A549 (cell line): ENCODE measurements around the gene SBF2. TPM values are rescaled to one million over a fixed set of nuclear protein-coding genes. Genes with fewer than 3 reads are reported as not detected.

Experiments used
- ATAC-seq, 2 experiments: fragments of 200-7000 bp in 1 of 2; fragments of >200 bp in 1 of 2; cut with Nextera tagmentation in 1 of 2; cut with Tn5 transposase in 1 of 2; 3 replicates each; pipeline versions ENCODE4 v1.8.0 to v1.9.1; 2018 to 2020; ENCODE audit warnings: mild to moderate bottlenecking in 1 of 2, moderate library complexity in 1 of 2
- CTCF ChIA-PET: fragments of 300-600 bp; sonication (Branson Sonifier 250); formaldehyde crosslinking; extraction: SDS; loops from one replicate; lab custom pipeline; 2021; ENCODE audit warnings: antibody characterized with exemption, inconsistent platforms; lab: Yijun Ruan, JAX
- POLR2A ChIA-PET: fragments of 350-600 bp; formaldehyde crosslinking; extraction: SDS; loops from one replicate; lab custom pipeline; 2021; ENCODE audit warnings: antibody characterized with exemption, inconsistent platforms; lab: Yijun Ruan, JAX
- DNase-seq, 2 experiments: peaks; one replicate each; pipeline versions ENCODE4 v3.0.0 to v3.0.0-alpha.2; 2011 to 2016; ENCODE audit warnings: low read depth in 1 of 2, low spot score in 1 of 2
- FAIRE-seq: peaks from 2 replicates; lab custom pipeline; 2011; peaks lifted over from hg19 to GRCh38; lab: Jason Lieb, UNC
- H3K27ac ChIP-seq, 2 experiments: fragments of >200 bp; sonication (Bioruptor Twin); formaldehyde crosslinking; 3 replicates each; pipeline ENCODE4 v1.5.1; 2016 to 2017
- H3K4me1 ChIP-seq: fragments of >200 bp; sonication (Bioruptor Twin); formaldehyde crosslinking; 3 replicates; pipeline ENCODE4 v1.6.1; 2016
- H3K4me2 ChIP-seq: fragments of >200 bp; sonication (Bioruptor Twin); formaldehyde crosslinking; 3 replicates; pipeline ENCODE4 v1.6.1; 2016
- H3K4me3 ChIP-seq: fragments of >200 bp; sonication (Bioruptor Twin); formaldehyde crosslinking; 3 replicates; pipeline ENCODE4 v1.5.1; 2016
- H3K9me3 ChIP-seq: fragments of >200 bp; sonication (Bioruptor Twin); formaldehyde crosslinking; 3 replicates; pipeline ENCODE4 v1.6.1; 2016
- BHLHE40 ChIP-seq: IDR thresholded peaks from 2 replicates; pipeline ENCODE4 v1.6.1; 2012; ENCODE audit warnings: low read depth, low read length, inconsistent platforms
- CBX8 ChIP-seq: fragments of 200-600 bp; sonication (generic); IDR thresholded peaks from 2 replicates; pipeline ENCODE4 v1.6.1; 2016
- CEBPB ChIP-seq, 2 experiments: fragments of >200 bp in 1 of 2; sonication (Bioruptor Twin) in 1 of 2; formaldehyde crosslinking in 1 of 2; IDR thresholded peaks; 2 replicates each; pipeline ENCODE4 v1.6.1; 2012 to 2016
- CHD2 ChIP-seq: fragments of 150-350 bp; IDR thresholded peaks from 2 replicates; pipeline ENCODE4 v1.6.1; 2014; ENCODE audit warnings: low read length; ENCODE audit not compliant: partially characterized antibody
- EP300 ChIP-seq, 2 experiments: fragments of >200 bp; sonication (Bioruptor Twin); formaldehyde crosslinking; IDR thresholded peaks; 2 replicates in 1 of 2; 3 replicates in 1 of 2; pipeline ENCODE4 v1.6.1; 2016 to 2017
- ESRRA ChIP-seq: fragments of 150-350 bp; IDR thresholded peaks from 2 replicates; pipeline ENCODE4 v1.6.1; 2014; ENCODE audit warnings: mild to moderate bottlenecking, low read length, borderline replicate concordance
- FOSL2 ChIP-seq, 2 experiments: fragments of 450-650 bp in 1 of 2; fragments of >200 bp in 1 of 2; sonication (Bioruptor Twin) in 1 of 2; formaldehyde crosslinking; IDR thresholded peaks; 2 replicates each; pipeline versions ENCODE4 v1.5.0 to v1.6.1; 2016 to 2020; ENCODE audit warnings: mild to moderate bottlenecking in 1 of 2, moderate library complexity in 1 of 2
- FOXS1 ChIP-seq: fragments of 250-450 bp; sonication (Bioruptor Pico); IDR thresholded peaks from 2 replicates; pipeline ENCODE4 v1.5.0; 2020; ENCODE audit warnings: mild to moderate bottlenecking, moderate library complexity
- HDAC2 ChIP-seq: fragments of 200-600 bp; sonication (generic); IDR thresholded peaks from 2 replicates; pipeline ENCODE4 v1.6.1; 2016
- HEYL ChIP-seq: fragments of 250-450 bp; sonication (Bioruptor Pico); IDR thresholded peaks from 2 replicates; pipeline ENCODE4 v1.8.0; 2021; ENCODE audit warnings: mild to moderate bottlenecking, moderate library complexity
- HOXA7 ChIP-seq: fragments of 250-450 bp; sonication (Bioruptor Pico); IDR thresholded peaks from 2 replicates; pipeline ENCODE4 v1.5.0; 2020; ENCODE audit warnings: mild to moderate bottlenecking, moderate library complexity
- HOXB13 ChIP-seq: fragments of 250-450 bp; sonication (Bioruptor Pico); IDR thresholded peaks from 2 replicates; pipeline ENCODE4 v1.5.0; 2020; ENCODE audit warnings: low read depth, mild to moderate bottlenecking, moderate library complexity
- HOXB5 ChIP-seq: fragments of 250-450 bp; sonication (Bioruptor Pico); IDR thresholded peaks from 2 replicates; pipeline ENCODE4 v1.5.0; 2020; ENCODE audit warnings: mild to moderate bottlenecking, moderate library complexity
- JUN ChIP-seq, 2 experiments: fragments of >200 bp; sonication (Bioruptor Twin); formaldehyde crosslinking; IDR thresholded peaks; 2 replicates in 1 of 2; 3 replicates in 1 of 2; pipeline ENCODE4 v1.6.1; 2016 to 2017
- KDM1A ChIP-seq: fragments of 200-600 bp; sonication (generic); IDR thresholded peaks from 2 replicates; pipeline ENCODE4 v1.6.1; 2016; ENCODE audit warnings: low read depth, mild to moderate bottlenecking
- KDM5A ChIP-seq: fragments of 200-600 bp; sonication (generic); IDR thresholded peaks from 2 replicates; pipeline ENCODE4 v1.6.1; 2016; ENCODE audit warnings: antibody characterized with exemption, mild to moderate bottlenecking
- MAFK ChIP-seq: fragments of 450-650 bp; IDR thresholded peaks from 2 replicates; pipeline ENCODE4 v1.6.1; 2014; ENCODE audit not compliant: partially characterized antibody
- NFE2L2 ChIP-seq: fragments of 150-350 bp; conservative IDR thresholded peaks from 2 replicates; pipeline ENCODE4 v1.6.1; 2014; ENCODE audit warnings: low read length
- PBX3 ChIP-seq: IDR thresholded peaks from 2 replicates; pipeline ENCODE4 v1.6.1; 2012
- RCOR1 ChIP-seq: fragments of 150-350 bp; IDR thresholded peaks from 2 replicates; pipeline ENCODE4 v1.6.1; 2014; ENCODE audit warnings: antibody characterized with exemption, low read length, low read depth
- RFX5 ChIP-seq: fragments of 450-650 bp; IDR thresholded peaks from 2 replicates; pipeline ENCODE4 v1.7.1; 2014; ENCODE audit warnings: antibody characterized with exemption, mild to moderate bottlenecking, moderate library complexity
- TFCP2L1 ChIP-seq: fragments of 250-450 bp; sonication (Bioruptor Pico); IDR thresholded peaks from 2 replicates; pipeline ENCODE4 v1.5.0; 2021; ENCODE audit warnings: mild to moderate bottlenecking
- ZC3H11A ChIP-seq: fragments of 450-650 bp; IDR thresholded peaks from 2 replicates; pipeline ENCODE4 v1.6.1; 2014; ENCODE audit warnings: antibody characterized with exemption, mild to moderate bottlenecking
- ZNF302 ChIP-seq: fragments of 250-450 bp; sonication (Bioruptor Pico); IDR thresholded peaks from 2 replicates; pipeline ENCODE4 v1.9.0; 2021; ENCODE audit warnings: inconsistent platforms, mild to moderate bottlenecking, moderate library complexity
- WGBS: methylation state at CpG from one replicate; pipeline ENCODE4 v1.1.6; 2017; ENCODE audit errors: missing lambda C conversion rate; 5-methylcytosine and 5-hydroxymethylcytosine counted together
- polyA plus RNA-seq, 4 experiments: library from polyadenylated mRNA; depleted of rRNA in 3 of 4; stranded (reverse); fragments of >200 nt; fragmentation: RNase III in 1 of 4; extraction: RNeasy Plus Mini Kit Qiagen cat#74134 plus additional on column Dnase treatment in 1 of 4; gene quantifications; 2 replicates in 3 of 4; 3 replicates in 1 of 4; pipeline ENCODE4 v1.2.3, GENCODE V29; 2011 to 2017
- TF ChIP-seq, protein P1 (sequence below): fragments of >200 bp; sonication (Bioruptor Twin); formaldehyde crosslinking; IDR thresholded peaks from 2 replicates; pipeline ENCODE4 v1.6.1; 2016

Gene SBF2
- polyA plus RNA-seq, 2 of the 4 experiments (the other 2 are of a cell fraction) = 11.1 to 49.6 TPM

GRCh38 chr11:9851366-9851765 lies 442.7 kb downstream of the SBF2 start:
- TF ChIP-seq HDAC2 (no peak), CBX8 (no peak), TFCP2L1 (CRISPR knock-in tag) (no peak), ESRRA (no peak), CHD2 (no peak), FOSL2 (IDR thresholded peaks at IDR 0.05) (no peak), FOSL2 (CRISPR knock-in tag; IDR thresholded peaks at IDR 0.05) (no peak), KDM1A (no peak), HEYL (no peak), HOXB13 (no peak), JUN (IDR thresholded peaks at IDR 0.05) (no peak), ZC3H11A (no peak), ZNF302 (CRISPR knock-in tag) (no peak), CEBPB (IDR thresholded peaks at IDR 0.05) (no peak), FOXS1 (CRISPR knock-in tag) (no peak), NFE2L2 (no peak)
- POLR2A ChIA-PET = no interaction called here
- Histone ChIP-seq H3K4me1 (peaks cover 10% of the 10 kb centered on the region; the same call in 2 of the 3 replicates), H3K9me3 (no peaks in the 10 kb centered on the region), H3K27ac (no peak overlapping the region), H3K4me3 (no peak overlapping the region), H3K4me2 (no peak overlapping the region)
- no peak for DNase-seq
- FAIRE-seq = no peak
- CTCF ChIA-PET = interaction anchor here (0.5 to 1.2 kb wide), 2 partner anchors 11 to 93 kb away, joined by 3 read pairs; no protein-coding TSS in a partner anchor
- ATAC-seq = no peak
- WGBS = 89% methylated on average over 4 of the region's 4 CpGs

- CTCF ChIA-PET = interaction anchor here (0.7 to 1.2 kb wide), 4 partner anchors 23 to 441 kb away, joined by 3 to 5 read pairs (median 4); no protein-coding TSS in a partner anchor
- WGBS = 92% methylated on average over 1 of the region's 1 CpG
- Histone ChIP-seq H3K4me1 (peaks cover 4% of the 10 kb centered on the region; the same call in 1 of the 3 replicates), H3K4me2 (no peak overlapping the region)
- FAIRE-seq = no peak
- ATAC-seq = no peak
- TF ChIP-seq KDM1A = no peak
- no peak for TF ChIP-seq RCOR1
- no peak for TF ChIP-seq MAFK
- TF ChIP-seq NFE2L2 = no peak
- no peak for TF ChIP-seq TFCP2L1 (CRISPR knock-in tag)
- TF ChIP-seq FOSL2 (IDR thresholded peaks at IDR 0.05) = no peak
- TF ChIP-seq FOSL2 (CRISPR knock-in tag; IDR thresholded peaks at IDR 0.05) = no peak
- no peak for TF ChIP-seq ESRRA
- TF ChIP-seq HOXA7 (CRISPR knock-in tag) = no peak
- no peak for TF ChIP-seq RFX5
- no peak for TF ChIP-seq BHLHE40
- TF ChIP-seq, protein P1, sequence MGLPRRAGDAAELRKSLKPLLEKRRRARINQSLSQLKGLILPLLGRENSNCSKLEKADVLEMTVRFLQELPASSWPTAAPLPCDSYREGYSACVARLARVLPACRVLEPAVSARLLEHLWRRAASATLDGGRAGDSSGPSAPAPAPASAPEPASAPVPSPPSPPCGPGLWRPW = no peak
- TF ChIP-seq CEBPB (IDR thresholded peaks at IDR 0.05) = no peak
- no peak for TF ChIP-seq HOXB5 (CRISPR knock-in tag)
- TF ChIP-seq HEYL = no peak
- TF ChIP-seq, all 56 proteins: peak for 0
- Histone ChIP-seq H3K9me3 (no peaks in the 10 kb centered on the region), H3K4me3 (no peak overlapping the region), H3K27ac (no peak overlapping the region)
- DNase-seq = no peak
- POLR2A ChIA-PET = no interaction called here
These were observed 443.7 kb downstream of the SBF2 start for GRCh38 chr11:9850224-9850895.

GRCh38 chr11:9849389-9849788 lies 444.6 kb downstream of the SBF2 start:
- no peak for TF ChIP-seq KDM5A
- TF ChIP-seq HOXB13 = no peak
- TF ChIP-seq EP300 (IDR thresholded peaks at IDR 0.05) = no peak
- no peak for TF ChIP-seq HDAC2
- TF ChIP-seq MAFK = no peak
- TF ChIP-seq RCOR1 = no peak
- TF ChIP-seq PBX3 = no peak
- no peak for TF ChIP-seq ESRRA
- TF ChIP-seq, all 56 proteins: peak for 0
- no peak overlapping the region for H3K4me2 ChIP-seq
- no peak overlapping the region for H3K27ac ChIP-seq
- no peak for ATAC-seq
- ChIA-PET POLR2A (no interaction called here), CTCF (interaction anchor here (1.1 kb wide), 1 partner anchor 24 kb away, joined by 3 read pairs; no protein-coding TSS in a partner anchor)
- no peak for DNase-seq
- no peak for FAIRE-seq
- H3K4me1 ChIP-seq = peaks cover 4% of the 10 kb centered on the region; the same call in 1 of the 3 replicates
- 97% methylated on average over 1 of the region's 1 CpG for WGBS
- no peak overlapping the region for H3K4me3 ChIP-seq
- no peaks in the 10 kb centered on the region for H3K9me3 ChIP-seq
